Thymus (tissue), 11 donors: ENCODE data around the gene TUBB4B. TPM values are rescaled to one million over a fixed set of nuclear protein-coding genes. Genes with fewer than 3 reads are reported as not detected.

ENCODE experiments used
- DNase-seq, 9 donors: peaks; one replicate each; pipeline ENCODE4 v3.0.0-alpha.2; 2013; ENCODE audit warnings: low spot score in 9 of 9, low read depth in 6 of 9, missing footprints in 1 of 9
- H3K27ac ChIP-seq, 2 donors: one replicate each; pipeline ENCODE4 v1.5.1; 2013; ENCODE audit warnings: control low read depth in 1 of 2, low read depth in 1 of 2, low read length in 1 of 2, mild to moderate bottlenecking in 1 of 2, moderate library complexity in 1 of 2
- H3K27me3 ChIP-seq, 2 donors: one replicate each; pipeline ENCODE4 v1.5.1; 2013; ENCODE audit warnings: low read length in 1 of 2; ENCODE audit not compliant: control insufficient read depth in 2 of 2, insufficient read depth in 1 of 2
- H3K36me3 ChIP-seq, 2 donors: one replicate each; pipeline ENCODE4 v1.5.1; 2013; ENCODE audit warnings: low read length in 1 of 2, mild to moderate bottlenecking in 1 of 2, moderate library complexity in 1 of 2; ENCODE audit not compliant: control insufficient read depth in 2 of 2, insufficient read depth in 2 of 2
- H3K4me1 ChIP-seq, 2 donors: one replicate each; pipeline ENCODE4 v1.5.1; 2013; ENCODE audit warnings: low read length in 2 of 2; ENCODE audit not compliant: control insufficient read depth in 2 of 2, insufficient read depth in 2 of 2
- H3K4me3 ChIP-seq, 2 donors: one replicate each; pipeline ENCODE4 v1.5.1; 2013; ENCODE audit warnings: low read length in 2 of 2, control low read depth in 1 of 2, mild to moderate bottlenecking in 1 of 2
- H3K9me3 ChIP-seq, 2 donors: one replicate each; pipeline ENCODE4 v1.5.1; 2013; ENCODE audit warnings: low read length in 1 of 2, mild to moderate bottlenecking in 1 of 2; ENCODE audit not compliant: control insufficient read depth in 2 of 2, insufficient read depth in 1 of 2
- WGBS: extraction: QIAGEN DNeasy Blood & Tissue Kit; methylation state at CpG from one replicate; pipeline ENCODE4 v1.1.7; 2013; 5-methylcytosine and 5-hydroxymethylcytosine counted together
- polyA plus RNA-seq: library from polyadenylated mRNA; stranded (reverse); fragments of 200-250 nt; gene quantifications from one replicate; pipeline ENCODE4 v1.2.3, GENCODE V29; 2013
- total RNA-seq: library from RNA; stranded (reverse); fragments of 120-200 nt; gene quantifications from one replicate; pipeline ENCODE4 v1.2.4, GENCODE V29; 2013
- donor health status: healthy.

TUBB4B gene
- total and polyA plus RNA-seq, 2 donors = 104 to 166 TPM

GRCh38 chr9:137245450-137246421 is 4.6 kb downstream of the TUBB4B start:
- Histone ChIP-seq H3K36me3 (peaks cover 11 to 19% of the 10 kb centered on the region in 2 donors), H3K4me1 (peaks cover 12 to 26% of the 10 kb centered on the region in 2 donors), H3K27ac (no peak overlapping the region), H3K9me3 (no peaks in the 10 kb centered on the region), H3K4me3 (no peak overlapping the region), H3K27me3 (peaks cover 0 to 11% of the 10 kb centered on the region in 2 donors)
- 96% methylated on average over 25 of the region's 25 CpGs for WGBS
- DNase-seq = no peak

- Histone ChIP-seq H3K27me3 (peaks cover 0 to 15% of the 10 kb centered on the region in 2 donors), H3K27ac (peak overlapping the region in 1 of 2 donors; percentile 36), H3K36me3 (peaks cover 11 to 14% of the 10 kb centered on the region in 2 donors), H3K4me1 (peaks cover 6 to 19% of the 10 kb centered on the region in 2 donors), H3K4me3 (no peak overlapping the region), H3K9me3 (no peaks in the 10 kb centered on the region)
- no peak for DNase-seq
- WGBS = 88% methylated on average over 20 of the region's 20 CpGs
These were observed 6.2 kb downstream of the TUBB4B start for GRCh38 chr9:137247135-137247915.

DNA sequence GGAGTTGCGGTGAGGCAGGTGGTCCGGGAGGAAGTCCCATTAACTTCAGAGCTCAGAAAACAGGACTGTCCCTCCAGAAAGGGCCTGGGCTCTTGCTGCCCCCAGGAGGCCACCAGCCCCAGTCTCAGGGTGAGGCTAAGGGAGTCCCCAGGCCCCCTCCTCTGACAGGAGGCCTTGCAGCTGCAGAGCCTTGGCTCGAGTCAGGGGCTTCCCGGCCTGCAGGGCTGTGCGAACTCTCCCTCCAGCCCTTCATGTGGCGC is 6.8 kb downstream of the TUBB4B start:
- no peak for DNase-seq
- 95% methylated on average over 6 of the region's 6 CpGs for WGBS
- Histone ChIP-seq H3K9me3 (no peaks in the 10 kb centered on the region), H3K36me3 (peaks cover 6 to 9% of the 10 kb centered on the region in 2 donors), H3K27ac (no peak overlapping the region), H3K27me3 (peaks cover 0 to 15% of the 10 kb centered on the region in 2 donors), H3K4me1 (peaks cover under 1 to 14% of the 10 kb centered on the region in 2 donors), H3K4me3 (no peak overlapping the region)

DNA sequence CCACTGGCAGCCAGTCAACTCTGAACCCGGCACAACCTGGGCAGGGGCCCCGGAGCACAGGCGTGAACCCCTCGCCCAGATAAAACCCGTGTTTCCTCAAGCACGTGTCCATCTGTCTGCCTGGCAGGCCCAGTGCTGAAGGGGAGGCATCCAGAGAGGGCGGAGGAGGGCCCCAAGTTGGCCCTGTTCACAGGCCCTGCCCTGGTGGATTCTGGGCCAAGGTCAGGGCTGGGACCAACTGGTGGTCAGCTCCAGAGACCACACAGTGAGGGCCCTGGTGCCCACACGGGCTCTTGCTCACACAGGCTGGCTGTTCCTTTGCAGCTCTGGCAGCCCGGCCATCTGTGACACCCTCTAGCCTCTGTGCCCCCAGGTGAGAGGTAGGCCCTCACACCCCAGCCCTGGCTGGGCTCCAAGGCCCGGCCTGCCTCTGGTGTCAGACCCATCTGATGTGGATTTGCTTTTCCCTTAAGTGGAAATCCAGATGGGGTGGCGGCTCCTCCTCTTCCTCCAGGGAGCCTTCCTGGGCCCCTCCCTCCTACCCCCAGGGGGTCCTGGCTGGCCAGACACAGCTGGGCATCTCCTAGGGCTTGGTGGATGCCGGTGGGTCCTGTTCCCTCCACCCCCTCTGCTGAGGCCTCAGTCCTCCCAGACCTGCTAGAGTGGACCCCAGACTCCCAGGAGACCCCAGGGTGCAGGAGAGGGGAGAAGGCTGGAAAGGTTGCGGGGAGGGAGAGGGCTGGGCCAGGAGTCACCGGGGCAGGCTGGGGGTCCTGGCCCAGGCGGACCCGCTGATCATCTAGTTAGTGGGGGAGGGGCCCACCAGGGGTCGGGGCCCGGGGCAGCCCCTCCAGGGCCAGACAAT is 9.5 kb downstream of the TUBB4B start:
- 94% methylated on average over 17 of the region's 18 CpGs for WGBS
- Histone ChIP-seq H3K27ac (no peak overlapping the region), H3K9me3 (peaks cover 0 to 2% of the 10 kb centered on the region in 2 donors), H3K27me3 (peaks cover 7 to 33% of the 10 kb centered on the region in 2 donors), H3K4me3 (no peak overlapping the region), H3K4me1 (peaks cover 0 to 11% of the 10 kb centered on the region in 2 donors), H3K36me3 (no peaks in the 10 kb centered on the region)
- DNase-seq = no peak

- DNase-seq = no peak
- peaks cover 0 to 4% of the 10 kb centered on the region in 2 donors for H3K9me3 ChIP-seq
- peaks cover 3 to 16% of the 10 kb centered on the region in 2 donors for H3K4me1 ChIP-seq
- H3K27me3 ChIP-seq = peaks cover 7 to 33% of the 10 kb centered on the region in 2 donors
- no peak within 1 kb of the TSS for H3K27ac ChIP-seq
- WGBS = 96% methylated on average over 4 of the region's 4 CpGs
- no peaks in the 10 kb centered on the region for H3K36me3 ChIP-seq
- no peak within 1 kb of the TSS for H3K4me3 ChIP-seq
These were observed 10.0 kb downstream of the TUBB4B start, which contains the start of gene STPG3 for GRCh38 chr9:137251194-137251461. TSS of gene STPG3 (plus strand) at chr9:137251286. CDS start at chr9:137251287, 1 bp downstream.

- H3K4me1 ChIP-seq = peaks cover 7 to 21% of the 10 kb centered on the region in 2 donors
- no peak overlapping the region for H3K4me3 ChIP-seq
- no peak overlapping the region for H3K27ac ChIP-seq
- WGBS = 96% methylated on average over 22 of the region's 22 CpGs
- H3K27me3 ChIP-seq = peaks cover 7 to 33% of the 10 kb centered on the region in 2 donors
- peaks cover 1% of the 10 kb centered on the region in 2 donors for H3K36me3 ChIP-seq
- peaks cover 0 to 4% of the 10 kb centered on the region in 2 donors for H3K9me3 ChIP-seq
- no peak for DNase-seq
These were observed 10.6 kb downstream of the TUBB4B start for GRCh38 chr9:137251490-137252268.

- peaks cover 0 to 4% of the 10 kb centered on the region in 2 donors for H3K9me3 ChIP-seq
- H3K4me3 ChIP-seq = no peak overlapping the region
- WGBS = 90% methylated on average over 35 of the region's 35 CpGs
- H3K4me1 ChIP-seq = peaks cover 7 to 22% of the 10 kb centered on the region in 2 donors
- DNase-seq = peak in 1 of 9 donors; percentile 39
- H3K27ac ChIP-seq = no peak overlapping the region
- peaks cover 7 to 33% of the 10 kb centered on the region in 2 donors for H3K27me3 ChIP-seq
- peaks cover 6% of the 10 kb centered on the region in 2 donors for H3K36me3 ChIP-seq
These were observed 11.7 kb downstream of the TUBB4B start for GRCh38 chr9:137252555-137253506.
